Measurements from ENCODE around the gene GALM. TPM values are rescaled to one million over a fixed set of nuclear protein-coding genes. Genes with fewer than 3 reads are reported as not detected.

GALM gene
- total and polyA plus RNA-seq, 2 of the 8 experiments (the other 6 are each of a cell fraction or from before 2014, with no cell fraction given) = 9.9 to 13.1 TPM

DNA sequence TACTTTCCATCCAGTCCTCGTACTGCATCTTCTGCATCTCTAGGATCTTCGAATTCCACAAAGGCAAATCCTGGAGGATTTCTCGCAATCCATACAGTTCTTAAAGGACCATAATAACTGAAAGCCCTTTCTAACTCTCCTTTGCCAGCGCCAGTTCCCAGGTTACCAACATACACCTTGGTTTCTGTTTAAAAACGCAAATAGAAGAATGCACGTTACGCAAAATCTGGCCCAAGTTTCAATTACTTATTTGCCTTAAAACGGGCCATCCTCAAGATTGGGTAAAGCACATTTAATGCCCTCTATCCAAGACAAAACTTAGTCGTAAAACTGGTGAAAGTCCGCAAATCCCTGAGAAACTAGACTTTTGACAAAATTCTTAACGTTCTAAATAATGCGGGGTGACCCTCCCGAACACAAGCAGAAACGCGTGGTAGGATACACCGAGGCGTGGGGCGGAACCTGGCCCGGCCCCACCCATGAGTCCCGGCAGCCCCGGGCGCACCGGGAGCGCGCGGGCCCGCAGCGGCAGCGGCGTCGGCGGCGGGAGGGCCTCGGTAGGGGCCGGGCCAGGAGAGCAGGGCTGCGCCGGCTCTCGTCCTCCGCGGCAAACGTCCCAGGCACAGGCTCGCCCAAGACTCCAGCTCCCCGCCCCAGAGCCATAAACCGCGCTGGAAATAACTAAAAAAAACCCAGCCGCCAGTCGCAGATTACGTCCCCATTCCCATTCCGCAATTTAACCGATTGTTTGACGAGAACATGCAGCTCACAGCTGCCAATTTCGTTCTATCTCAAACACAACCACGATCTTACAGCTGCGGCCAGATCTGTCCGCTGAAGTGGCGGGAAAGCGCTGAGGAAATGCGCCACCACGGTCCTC lies 84.3 kb downstream of the GALM start:
- Histone ChIP-seq H4K8ac (ENCODE audit: extremely low read depth, insufficient read depth, low read length) (peak overlapping the region; percentile 97), H2BK15ac (ENCODE audit: low read length) (no peak overlapping the region), H3K4ac (replicated peaks; ENCODE audit: insufficient read length, low read depth, low read length) (peak overlapping the region; percentile 99), H3K18ac (ENCODE audit: extremely low read depth, low read length) (peak overlapping the region; percentile 99; the same call in 1 of the 2 replicates), H3K4me2 (ENCODE audit: insufficient read depth in 1 of 2, low read depth in 2 of 2, low read length in 2 of 2) (peak overlapping the region; percentile 67 to 78), H3K56ac (replicated peaks; ENCODE audit: insufficient read length, low read depth, low read length) (peak overlapping the region; percentile 93), H4K91ac (replicated peaks; ENCODE audit: insufficient read length, low read length) (peak overlapping the region; percentile 99), H3K4me3 (ENCODE audit: extremely low read depth in 1 of 4, insufficient read depth in 2 of 4, low read depth in 3 of 4, low read length in 4 of 4) (peak overlapping the region; percentile 93 to 100 (median 97)), H3K9me3 (ENCODE audit: insufficient read depth in 2 of 2, low read depth in 1 of 2, low read length in 1 of 2) (no peaks in the 10 kb centered on the region), H3K14ac (ENCODE audit: insufficient read length) (peak overlapping the region; percentile 91), H3K79me1 (ENCODE audit: low read depth, low read length) (no peaks in the 10 kb centered on the region), H4K5ac (ENCODE audit: insufficient read length, low read depth, low read length) (peak overlapping the region; percentile 100), H3K36me3 (ENCODE audit: control insufficient read depth in 2 of 4, insufficient read depth in 4 of 4, low read length in 3 of 4) (peaks cover 36 to 48% (median 44%) of the 10 kb centered on the region in 4 experiments), H3K4me1 (replicated peaks in 1 of 4; ENCODE audit: control insufficient read depth in 3 of 4, insufficient read depth in 4 of 4, low read length in 3 of 4) (peaks cover 0 to 8% (median 2%) of the 10 kb centered on the region in 4 experiments; a peak in 3 of 7 replicates), H2BK5ac (ENCODE audit: low read depth, low read length) (peak overlapping the region; percentile 100), H2BK20ac (ENCODE audit: low read length) (no peak overlapping the region), H2AFZ (ENCODE audit: low read length) (no peak overlapping the region), H3K9ac (replicated peaks in 1 of 4; ENCODE audit: extremely low read depth in 1 of 4, low read depth in 3 of 4, low read length in 3 of 4) (peak overlapping the region; percentile 98 to 100 (median 100)), H2AK5ac (ENCODE audit: low read depth, low read length) (peak overlapping the region; percentile 100), H2BK120ac (replicated peaks; ENCODE audit: low read depth, low read length) (peak overlapping the region; percentile 93), H2BK12ac (ENCODE audit: low read depth, low read length) (peak overlapping the region; percentile 95; the same call in 1 of the 2 replicates), H3K27me3 (replicated peaks in 1 of 4; ENCODE audit: control insufficient read depth in 3 of 4, extremely low read depth in 1 of 4, insufficient read depth in 3 of 4, low read length in 3 of 4) (no peaks in the 10 kb centered on the region), H3K27ac (ENCODE audit: low read depth, low read length) (peak overlapping the region; percentile 100), H3K23me2 (ENCODE audit: low read depth, low read length) (peaks cover 7% of the 10 kb centered on the region; the same call in 1 of the 2 replicates), H3K79me2 (ENCODE audit: control insufficient read depth in 1 of 2, insufficient read depth in 2 of 2, low read length in 2 of 2) (peaks cover 19 to 59% of the 10 kb centered on the region in 2 experiments), H4K20me1 (replicated peaks in 1 of 2; ENCODE audit: control insufficient read depth in 1 of 2, insufficient read depth in 2 of 2, low read length in 2 of 2) (peaks cover 24 to 28% of the 10 kb centered on the region in 2 experiments), H3K23ac (ENCODE audit: insufficient read length) (no peak overlapping the region)
- DNase-seq (ENCODE audit: low read depth in 1 of 2, low spot score in 2 of 2) (no peak), FAIRE-seq (no peak)
- WGBS, 2 experiments (ENCODE audit: extremely low coverage in 1 of 2, insufficient coverage in 1 of 2, insufficient read length in 1 of 2, insufficient replicate concordance in 2 of 2, low coverage in 1 of 2, low lambda C conversion rate in 2 of 2, missing lambda C conversion rate in 1 of 2) = 1% methylated on average over 57 of the region's 59 CpGs; no CpG with 5 or more reads in 1 of the 2 experiments
- CTCF ChIA-PET (ENCODE audit: partially characterized antibody) = interaction anchor here (0.6 kb wide), 1 partner anchor 19 kb away, joined by 3 read pairs; no protein-coding TSS in a partner anchor
- POLR2A ChIA-PET (ENCODE audit: partially characterized antibody) = interaction anchor here (0.6 to 20.6 kb wide), 66 partner anchors 13 to 1702 kb away, joined by 3 to 486 read pairs (median 6); partner anchors contain the start of genes CYP1B1, DHX57, GALM and GEMIN6
- TF ChIP-seq JUND (IDR thresholded peaks at IDR 0.05; ENCODE audit: low read length) (no peak), SIN3A (conservative IDR thresholded peaks at IDR 0.05 in 1 of 2, IDR thresholded peaks at IDR 0.05 in 1 of 2; ENCODE audit: low read depth in 1 of 2, low read length in 2 of 2) (0 out of 4 replicates have a peak, but pooled peaks of 1 of the 2 experiments have one; percentile 19), KDM1A (IDR thresholded peaks at IDR 0.05; ENCODE audit: borderline replicate concordance, low read length) (no peak), CHD2 (IDR thresholded peaks at IDR 0.05; ENCODE audit: low read length) (no peak), RBBP5 (IDR thresholded peaks at IDR 0.05; ENCODE audit: borderline replicate concordance, low read depth, low read length) (no peak), RAD21 (IDR thresholded peaks at IDR 0.05 in 1 of 2, conservative IDR thresholded peaks at IDR 0.05 in 1 of 2; ENCODE audit: low read depth in 2 of 2, low read length in 2 of 2) (no peak), EGR1 (IDR thresholded peaks at IDR 0.05; ENCODE audit: borderline replicate concordance, low read depth, low read length) (no peak), TEAD4 (IDR thresholded peaks at IDR 0.05; ENCODE audit: low read depth, low read length) (no peak), TCF12 (IDR thresholded peaks at IDR 0.05; ENCODE audit: low read depth, low read length) (no peak), SP4 (IDR thresholded peaks at IDR 0.05; ENCODE audit: low read length) (0 out of 2 replicates have a peak, but pooled peaks have one; percentile 11), RFX5 (IDR thresholded peaks at IDR 0.05; ENCODE audit: borderline replicate concordance, low read depth, low read length) (no peak)
